Glutamatergic neuron (in vitro differentiated cells): ENCODE data around the gene STAT5B. TPM values are rescaled to one million over a fixed set of nuclear protein-coding genes. Genes with fewer than 3 reads are reported as not detected.
A peak's percentile ranks its signal among the peaks of the same experiment; 100 is the strongest.

ENCODE experiments used
- DNase-seq: peaks from one replicate; pipeline ENCODE4 v3.0.0; 2022
- H3K27ac Mint-ChIP-seq: one replicate; pipeline ENCODE4 v1.8.0; 2020; ENCODE audit warnings: mild to moderate bottlenecking, mixed read lengths, inconsistent platforms; ENCODE audit not compliant: unreplicated experiment
- H3K27me3 Mint-ChIP-seq: one replicate; pipeline ENCODE4 v1.8.0; 2020; ENCODE audit warnings: mild to moderate bottlenecking, moderate library complexity, mixed read lengths, inconsistent platforms; ENCODE audit not compliant: unreplicated experiment
- H3K36me3 Mint-ChIP-seq: one replicate; pipeline ENCODE4 v1.8.0; 2020; ENCODE audit warnings: mild to moderate bottlenecking, mixed read lengths, inconsistent platforms; ENCODE audit not compliant: unreplicated experiment
- H3K4me1 Mint-ChIP-seq: one replicate; pipeline ENCODE4 v1.8.0; 2020; ENCODE audit warnings: mild to moderate bottlenecking, low read depth, mixed read lengths, inconsistent platforms; ENCODE audit not compliant: unreplicated experiment
- H3K4me3 Mint-ChIP-seq: one replicate; pipeline ENCODE4 v1.8.0; 2020; ENCODE audit warnings: mild to moderate bottlenecking, mixed read lengths, inconsistent platforms; ENCODE audit not compliant: unreplicated experiment
- H3K9me3 Mint-ChIP-seq: one replicate; pipeline ENCODE4 v1.8.0; 2020; ENCODE audit warnings: mild to moderate bottlenecking, moderate library complexity, mixed read lengths, inconsistent platforms; ENCODE audit not compliant: unreplicated experiment
- total RNA-seq: library from RNA; stranded (reverse); fragmentation: NEBNext Ultra II Directional; extraction: Animal tissue kit (Norgen Biotek cat#: 25700); gene quantifications from one replicate; pipeline ENCODE4 v1.2.1, GENCODE V29; 2021; ENCODE audit not compliant: unreplicated experiment
- TF ChIP-seq, protein P1 (sequence below): fragments of 200-600 bp; sonication (generic); IDR thresholded peaks from one replicate; pipeline ENCODE4 v1.5.0; 2021; ENCODE audit not compliant: partially characterized antibody, unreplicated experiment

The STAT5B gene
- total RNA-seq, 1 donor from 2014 or later = 31.9 TPM

DNA sequence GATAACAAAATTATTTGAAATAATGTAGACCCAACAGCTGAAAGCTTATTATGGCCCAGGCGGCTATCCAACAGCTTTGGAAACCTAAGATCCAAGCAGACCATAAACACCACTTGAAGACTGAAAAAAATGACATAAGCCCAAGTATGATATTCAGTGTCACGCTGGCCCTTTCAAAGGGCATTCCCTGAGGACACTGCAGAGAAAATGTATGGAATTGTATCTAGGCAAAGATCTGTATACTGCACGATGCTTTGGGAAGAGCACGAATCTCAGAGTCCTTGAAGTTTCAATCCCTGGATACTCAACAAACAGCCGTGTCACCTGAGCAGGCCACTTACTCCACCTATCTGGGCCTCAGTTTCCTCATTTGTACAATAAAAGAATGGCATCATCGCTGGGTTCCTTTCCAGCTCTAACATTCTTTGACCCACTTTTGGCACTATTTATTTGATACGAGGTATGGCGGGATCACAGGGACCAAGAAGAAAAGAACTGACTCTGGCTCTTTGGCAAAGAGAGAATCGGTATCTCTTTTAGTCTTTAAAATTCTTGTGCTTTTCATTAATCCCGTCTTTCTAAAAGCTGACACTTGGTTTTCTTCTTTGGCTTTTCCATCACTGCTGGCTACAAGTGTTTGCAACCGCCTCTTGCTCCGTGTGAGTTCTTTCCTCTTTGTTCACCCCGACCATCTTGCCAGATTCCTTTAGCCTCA is 1.2 kb downstream of the STAT5B start:
- peaks cover 4% of the 10 kb centered on the region for H3K36me3 Mint-ChIP-seq
- H3K9me3 Mint-ChIP-seq = peaks cover 8% of the 10 kb centered on the region
- TF ChIP-seq, protein P1, sequence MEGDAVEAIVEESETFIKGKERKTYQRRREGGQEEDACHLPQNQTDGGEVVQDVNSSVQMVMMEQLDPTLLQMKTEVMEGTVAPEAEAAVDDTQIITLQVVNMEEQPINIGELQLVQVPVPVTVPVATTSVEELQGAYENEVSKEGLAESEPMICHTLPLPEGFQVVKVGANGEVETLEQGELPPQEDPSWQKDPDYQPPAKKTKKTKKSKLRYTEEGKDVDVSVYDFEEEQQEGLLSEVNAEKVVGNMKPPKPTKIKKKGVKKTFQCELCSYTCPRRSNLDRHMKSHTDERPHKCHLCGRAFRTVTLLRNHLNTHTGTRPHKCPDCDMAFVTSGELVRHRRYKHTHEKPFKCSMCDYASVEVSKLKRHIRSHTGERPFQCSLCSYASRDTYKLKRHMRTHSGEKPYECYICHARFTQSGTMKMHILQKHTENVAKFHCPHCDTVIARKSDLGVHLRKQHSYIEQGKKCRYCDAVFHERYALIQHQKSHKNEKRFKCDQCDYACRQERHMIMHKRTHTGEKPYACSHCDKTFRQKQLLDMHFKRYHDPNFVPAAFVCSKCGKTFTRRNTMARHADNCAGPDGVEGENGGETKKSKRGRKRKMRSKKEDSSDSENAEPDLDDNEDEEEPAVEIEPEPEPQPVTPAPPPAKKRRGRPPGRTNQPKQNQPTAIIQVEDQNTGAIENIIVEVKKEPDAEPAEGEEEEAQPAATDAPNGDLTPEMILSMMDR = no peak
- H3K4me1 Mint-ChIP-seq = peaks cover 24% of the 10 kb centered on the region
- H3K4me3 Mint-ChIP-seq = peak overlapping the region; percentile 97
- H3K27me3 Mint-ChIP-seq = peaks cover 16% of the 10 kb centered on the region
- H3K27ac Mint-ChIP-seq = peak overlapping the region; percentile 93
- DNase-seq = no peak

- H3K9me3 Mint-ChIP-seq = peaks cover 8% of the 10 kb centered on the region
- H3K36me3 Mint-ChIP-seq = peaks cover 4% of the 10 kb centered on the region
- H3K27ac Mint-ChIP-seq = peak overlapping the region; percentile 34
- peaks cover 16% of the 10 kb centered on the region for H3K27me3 Mint-ChIP-seq
- TF ChIP-seq, protein P1 = no peak
- H3K4me1 Mint-ChIP-seq = peaks cover 24% of the 10 kb centered on the region
- peak overlapping the region; percentile 97 for H3K4me3 Mint-ChIP-seq
- DNase-seq = no peak
These were observed 2.0 kb downstream of the STAT5B start for GRCh38 chr17:42274253-42274542.

DNA sequence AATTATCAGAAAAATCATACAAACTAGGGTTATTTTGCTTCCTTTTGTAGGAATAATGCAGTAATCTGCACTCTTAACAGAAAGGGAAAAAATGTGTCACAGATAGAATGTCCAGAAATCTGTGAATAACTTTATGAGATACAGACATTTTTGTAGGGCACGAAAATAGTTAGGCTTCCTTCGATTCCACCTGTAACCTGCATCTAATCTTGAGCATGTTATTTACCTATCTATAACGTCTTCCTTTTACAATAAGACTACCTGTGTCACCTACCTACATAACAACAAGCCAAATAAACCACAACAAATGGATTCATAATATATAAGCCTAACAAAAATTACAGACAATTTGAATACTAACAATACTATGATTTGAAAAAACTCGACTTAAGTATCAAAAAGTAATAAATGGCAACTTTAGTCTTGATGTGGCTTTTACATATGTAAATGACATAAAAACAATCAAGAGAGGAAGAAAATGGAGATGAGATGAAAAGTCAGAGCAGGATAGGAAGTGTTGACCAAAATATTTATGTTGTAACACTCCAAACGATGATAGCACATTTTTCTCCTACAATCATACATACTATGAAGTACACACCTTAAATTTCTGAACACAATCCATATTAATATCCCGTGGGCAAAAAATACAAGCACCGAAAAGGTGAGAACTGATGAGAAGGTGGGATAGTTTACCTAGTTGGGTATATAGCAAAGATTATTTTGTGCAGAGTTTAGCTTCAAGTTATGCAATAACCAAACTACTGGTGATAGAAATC is 2.5 kb downstream of the STAT5B start:
- no peak overlapping the region for H3K27ac Mint-ChIP-seq
- peaks cover 24% of the 10 kb centered on the region for H3K4me1 Mint-ChIP-seq
- peak overlapping the region; percentile 67 for H3K4me3 Mint-ChIP-seq

DNA sequence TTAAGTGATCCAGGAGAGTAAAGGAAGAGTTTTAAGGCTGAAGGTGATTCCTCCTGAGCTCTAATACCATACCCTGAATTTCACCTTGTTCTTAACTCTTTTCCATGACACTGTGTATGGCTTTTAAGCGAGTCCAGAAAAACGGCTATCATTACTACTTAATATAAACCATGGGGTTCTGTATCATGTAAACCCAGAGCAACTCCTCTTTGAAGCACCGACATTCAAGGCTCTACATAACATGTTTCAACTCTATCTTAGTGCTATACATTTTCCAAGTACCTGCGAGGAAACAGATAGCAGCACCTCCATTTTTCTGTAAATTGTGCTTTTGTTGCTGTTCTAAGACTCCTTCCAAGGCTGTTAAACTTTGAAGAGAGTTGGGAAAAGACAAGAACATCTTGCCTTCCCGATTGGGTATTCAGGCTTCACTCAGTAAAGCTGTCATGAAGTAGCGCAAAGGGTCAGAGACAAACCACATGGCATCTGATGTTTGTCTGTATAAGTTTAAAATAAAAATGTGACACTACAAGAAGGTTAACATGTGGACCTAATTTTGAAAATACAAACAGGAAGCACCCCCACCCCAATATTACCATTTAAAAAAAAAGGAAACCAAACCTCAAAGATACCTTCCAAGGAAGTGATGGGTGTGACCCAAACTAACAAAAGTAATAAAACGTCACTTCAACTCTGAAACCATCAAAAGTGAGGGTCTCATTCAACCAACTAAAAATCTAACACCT is 3.9 kb downstream of the STAT5B start:
- Mint-ChIP-seq H3K27me3 (peaks cover 10% of the 10 kb centered on the region), H3K36me3 (no peaks in the 10 kb centered on the region), H3K4me1 (peaks cover 20% of the 10 kb centered on the region), H3K4me3 (no peak overlapping the region), H3K27ac (no peak overlapping the region), H3K9me3 (peaks cover 4% of the 10 kb centered on the region)
- TF ChIP-seq, protein P1 = no peak
- DNase-seq = no peak

More for the DNA sequence above, 2.5 kb downstream of the STAT5B start:
- TF ChIP-seq, protein P1 = no peak
- DNase-seq = no peak
- Mint-ChIP-seq H3K9me3 (peaks cover 8% of the 10 kb centered on the region), H3K27me3 (peaks cover 16% of the 10 kb centered on the region), H3K36me3 (peaks cover 4% of the 10 kb centered on the region)

DNA sequence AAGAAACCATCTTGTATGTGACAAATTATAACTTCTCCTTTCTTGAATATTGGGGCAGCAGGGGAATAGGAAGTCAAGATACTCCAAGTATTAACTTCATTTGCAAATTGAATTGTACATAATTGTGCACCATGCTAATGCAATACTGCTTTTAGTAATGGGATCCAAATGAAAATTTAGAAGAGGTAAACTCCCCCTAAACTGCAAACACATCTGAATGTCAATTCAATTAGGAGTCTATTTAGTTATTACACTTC is 4.5 kb downstream of the STAT5B start:
- H3K27ac Mint-ChIP-seq = no peak overlapping the region
- H3K36me3 Mint-ChIP-seq = no peaks in the 10 kb centered on the region
- TF ChIP-seq, protein P1 = no peak
- DNase-seq = no peak
- H3K4me3 Mint-ChIP-seq = no peak overlapping the region
- peaks cover 4% of the 10 kb centered on the region for H3K9me3 Mint-ChIP-seq
- H3K27me3 Mint-ChIP-seq = peaks cover 7% of the 10 kb centered on the region
- peaks cover 19% of the 10 kb centered on the region for H3K4me1 Mint-ChIP-seq
